ENCODE data around the gene TMEM208.

The TMEM208 gene

DNA sequence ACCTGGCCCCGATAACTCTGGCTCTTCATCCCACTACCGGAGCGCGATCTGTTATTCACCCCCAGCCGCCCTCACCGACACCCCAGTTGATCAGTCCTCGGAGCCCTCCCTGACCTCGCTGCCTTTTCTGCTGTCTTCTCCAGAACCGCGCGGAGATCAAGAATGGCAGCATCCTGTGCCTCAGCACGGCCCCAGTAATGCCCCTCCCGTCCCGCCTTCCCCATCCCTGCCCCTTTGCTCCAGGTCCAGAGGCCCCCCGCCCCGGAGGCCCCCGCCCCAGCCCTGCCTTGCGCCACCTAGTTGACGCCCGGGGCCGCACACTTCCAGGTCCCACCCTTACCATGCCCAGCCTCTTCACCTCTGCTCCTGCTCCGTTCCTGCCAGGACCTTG is 27.1 kb upstream of the TMEM208 start:
- peaks cover 39 to 79% of the 10 kb centered on the region in 2 donors for H3K36me3 ChIP-seq (ENCODE audit: control insufficient read depth in 1 of 2, insufficient read depth in 2 of 2, low read length in 2 of 2)
- no peaks in the 10 kb centered on the region for H3K27me3 ChIP-seq (ENCODE audit: control insufficient read depth in 1 of 2, insufficient read depth in 2 of 2, low read length in 2 of 2)
- H3K9ac ChIP-seq (ENCODE audit: low read depth in 1 of 2, low read length in 2 of 2), result peak overlapping the region; percentile 50 to 54
- H3K9me3 ChIP-seq (ENCODE audit: control insufficient read depth in 1 of 2, low read length in 2 of 2), result no peaks in the 10 kb centered on the region
- peaks cover 14 to 22% of the 10 kb centered on the region in 2 donors for H3K4me1 ChIP-seq (ENCODE audit: control insufficient read depth in 1 of 2, insufficient read depth in 2 of 2, low read length in 2 of 2)
- H3K4me3 ChIP-seq (ENCODE audit: low read depth in 1 of 2, low read length in 2 of 2), result peak overlapping the region; percentile 53 to 73
- no peak overlapping the region for H3K27ac ChIP-seq (ENCODE audit: low read depth, low read length)

DNA sequence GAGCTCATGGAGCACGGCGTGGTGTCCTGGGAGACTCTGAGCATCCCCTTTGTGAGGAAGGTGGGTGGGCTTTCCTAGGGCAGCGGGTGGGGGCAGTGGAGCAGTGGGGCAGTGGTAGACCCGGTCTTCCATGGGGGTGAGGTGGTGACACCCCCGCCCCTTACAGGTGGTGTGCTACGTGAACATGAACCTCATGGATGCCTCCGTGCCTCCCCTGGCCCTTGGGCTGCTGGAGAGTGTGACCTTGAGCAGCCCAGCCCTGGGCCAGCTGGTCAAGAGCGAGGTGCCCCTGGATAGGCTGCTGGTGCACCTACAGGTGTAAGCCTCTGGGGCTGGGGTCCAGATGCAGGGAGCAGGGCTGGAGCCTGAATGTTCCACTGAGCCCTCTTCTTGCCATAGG is 26.4 kb upstream of the TMEM208 start:
- H3K27ac ChIP-seq (ENCODE audit: low read depth, low read length), result no peak overlapping the region
- H3K4me1 ChIP-seq (ENCODE audit: control insufficient read depth in 1 of 2, insufficient read depth in 2 of 2, low read length in 2 of 2), result peaks cover 14 to 22% of the 10 kb centered on the region in 2 donors
- H3K4me3 ChIP-seq (ENCODE audit: low read depth in 1 of 2, low read length in 2 of 2), result peak overlapping the region in 1 of 2 donors; percentile 53
- no peaks in the 10 kb centered on the region for H3K27me3 ChIP-seq (ENCODE audit: control insufficient read depth in 1 of 2, insufficient read depth in 2 of 2, low read length in 2 of 2)
- no peaks in the 10 kb centered on the region for H3K9me3 ChIP-seq (ENCODE audit: control insufficient read depth in 1 of 2, low read length in 2 of 2)
- peak overlapping the region in 1 of 2 donors; percentile 30 for H3K9ac ChIP-seq (ENCODE audit: low read depth in 1 of 2, low read length in 2 of 2)
- H3K36me3 ChIP-seq (ENCODE audit: control insufficient read depth in 1 of 2, insufficient read depth in 2 of 2, low read length in 2 of 2), result peaks cover 33 to 73% of the 10 kb centered on the region in 2 donors

DNA sequence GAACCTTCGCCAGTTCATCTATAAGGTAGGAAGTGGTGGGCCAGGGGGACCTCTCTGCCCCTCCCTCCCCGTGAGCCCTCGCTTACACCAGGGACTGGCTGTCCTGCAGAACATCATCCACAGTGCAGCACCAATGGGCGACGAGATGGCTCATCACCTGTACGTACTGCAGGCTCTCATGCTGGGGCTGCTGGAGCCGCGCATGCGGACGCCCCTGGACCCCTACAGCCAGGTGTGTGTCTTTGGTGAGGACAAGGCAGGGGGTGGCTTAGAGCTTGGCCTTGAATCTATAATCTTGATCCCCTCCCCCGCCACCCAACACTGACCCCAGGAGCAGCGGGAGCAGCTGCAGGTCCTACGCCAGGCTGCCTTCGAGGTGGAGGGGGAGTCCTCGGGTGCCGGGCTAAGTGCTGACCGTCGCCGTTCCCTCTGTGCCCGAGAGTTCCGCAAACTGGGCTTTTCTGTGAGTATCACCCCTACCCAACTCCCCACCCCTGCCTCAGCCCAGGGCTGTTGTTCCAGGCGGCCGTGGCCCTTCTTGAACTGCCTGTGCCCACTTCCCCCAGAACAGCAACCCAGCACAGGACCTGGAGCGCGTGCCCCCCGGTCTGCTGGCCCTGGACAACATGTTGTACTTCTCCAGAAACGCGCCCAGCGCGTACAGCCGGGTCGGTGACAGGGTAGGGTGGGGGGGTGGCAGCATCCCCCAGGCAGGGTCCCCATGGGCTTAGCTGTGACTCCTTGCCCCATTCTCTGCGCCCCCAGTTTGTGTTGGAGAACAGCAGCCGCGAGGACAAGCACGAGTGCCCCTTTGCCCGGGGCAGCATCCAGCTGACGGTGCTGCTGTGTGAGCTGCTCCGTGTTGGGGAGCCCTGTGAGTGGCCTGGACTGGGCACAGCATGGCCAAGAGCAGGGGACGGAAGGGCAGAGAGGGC is 25.3 kb upstream of the TMEM208 start:
- Histone ChIP-seq H3K4me1 (ENCODE audit: control insufficient read depth in 1 of 2, insufficient read depth in 2 of 2, low read length in 2 of 2) (peaks cover 14 to 18% of the 10 kb centered on the region in 2 donors), H3K36me3 (ENCODE audit: control insufficient read depth in 1 of 2, insufficient read depth in 2 of 2, low read length in 2 of 2) (peaks cover 21 to 61% of the 10 kb centered on the region in 2 donors), H3K9ac (ENCODE audit: low read depth in 1 of 2, low read length in 2 of 2) (no peak overlapping the region), H3K4me3 (ENCODE audit: low read depth in 1 of 2, low read length in 2 of 2) (no peak overlapping the region), H3K27ac (ENCODE audit: low read depth, low read length) (no peak overlapping the region), H3K27me3 (ENCODE audit: control insufficient read depth in 1 of 2, insufficient read depth in 2 of 2, low read length in 2 of 2) (no peaks in the 10 kb centered on the region), H3K9me3 (ENCODE audit: control insufficient read depth in 1 of 2, low read length in 2 of 2) (no peaks in the 10 kb centered on the region)

DNA sequence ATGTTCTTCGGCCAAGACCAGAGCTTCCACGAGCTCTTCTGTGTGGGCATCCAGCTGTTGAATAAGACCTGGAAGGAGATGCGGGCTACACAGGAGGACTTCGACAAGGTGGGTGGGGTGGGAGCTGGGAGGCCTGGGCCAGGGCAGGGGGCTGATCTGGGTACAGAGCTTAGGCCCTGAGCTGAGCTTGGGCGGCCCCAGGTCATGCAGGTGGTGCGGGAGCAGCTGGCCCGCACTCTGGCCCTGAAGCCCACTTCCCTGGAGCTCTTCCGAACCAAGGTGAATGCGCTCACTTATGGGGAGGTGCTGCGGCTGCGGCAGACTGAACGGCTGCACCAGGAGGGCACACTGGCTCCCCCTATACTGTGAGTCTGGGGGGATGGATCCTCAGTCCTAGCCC is 24.5 kb upstream of the TMEM208 start:
- Histone ChIP-seq H3K27me3 (ENCODE audit: control insufficient read depth in 1 of 2, insufficient read depth in 2 of 2, low read length in 2 of 2) (no peaks in the 10 kb centered on the region), H3K27ac (ENCODE audit: low read depth, low read length) (no peak overlapping the region), H3K9me3 (ENCODE audit: control insufficient read depth in 1 of 2, low read length in 2 of 2) (no peaks in the 10 kb centered on the region), H3K36me3 (ENCODE audit: control insufficient read depth in 1 of 2, insufficient read depth in 2 of 2, low read length in 2 of 2) (peaks cover 14 to 53% of the 10 kb centered on the region in 2 donors), H3K4me3 (ENCODE audit: low read depth in 1 of 2, low read length in 2 of 2) (no peak overlapping the region), H3K9ac (ENCODE audit: low read depth in 1 of 2, low read length in 2 of 2) (no peak overlapping the region), H3K4me1 (ENCODE audit: control insufficient read depth in 1 of 2, insufficient read depth in 2 of 2, low read length in 2 of 2) (peaks cover 13 to 18% of the 10 kb centered on the region in 2 donors)

DNA sequence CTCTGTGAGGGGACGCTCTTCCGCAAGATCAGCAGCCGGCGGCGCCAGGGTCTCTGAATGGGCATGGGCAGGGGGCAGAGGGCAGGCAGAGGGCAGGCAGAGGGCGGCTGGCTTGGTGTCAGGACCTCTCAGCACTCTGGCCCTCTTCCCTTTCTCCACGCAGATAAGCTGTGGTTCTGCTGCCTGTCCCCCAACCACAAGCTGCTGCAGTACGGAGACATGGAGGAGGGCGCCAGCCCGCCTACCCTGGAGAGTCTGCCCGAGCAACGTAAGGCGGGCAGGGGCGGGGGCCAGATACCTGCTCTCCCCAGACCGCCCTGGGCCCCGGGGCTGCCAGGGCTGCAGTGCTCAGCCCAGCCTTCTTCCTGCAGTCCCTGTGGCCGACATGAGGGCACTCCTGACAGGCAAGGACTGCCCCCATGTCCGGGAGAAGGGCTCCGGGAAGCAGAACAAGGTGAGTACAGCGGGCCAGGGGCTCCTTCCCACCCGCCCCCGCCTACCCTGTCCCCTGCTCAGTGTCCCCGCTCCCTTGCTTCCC is 23.9 kb upstream of the TMEM208 start:
- peaks cover 11 to 47% of the 10 kb centered on the region in 2 donors for H3K36me3 ChIP-seq (ENCODE audit: control insufficient read depth in 1 of 2, insufficient read depth in 2 of 2, low read length in 2 of 2)
- H3K27ac ChIP-seq (ENCODE audit: low read depth, low read length), result no peak overlapping the region
- H3K9ac ChIP-seq (ENCODE audit: low read depth in 1 of 2, low read length in 2 of 2), result no peak overlapping the region
- H3K27me3 ChIP-seq (ENCODE audit: control insufficient read depth in 1 of 2, insufficient read depth in 2 of 2, low read length in 2 of 2), result no peaks in the 10 kb centered on the region
- no peak overlapping the region for H3K4me3 ChIP-seq (ENCODE audit: low read depth in 1 of 2, low read length in 2 of 2)
- H3K4me1 ChIP-seq (ENCODE audit: control insufficient read depth in 1 of 2, insufficient read depth in 2 of 2, low read length in 2 of 2), result peaks cover 7 to 13% of the 10 kb centered on the region in 2 donors
- no peaks in the 10 kb centered on the region for H3K9me3 ChIP-seq (ENCODE audit: control insufficient read depth in 1 of 2, low read length in 2 of 2)

DNA sequence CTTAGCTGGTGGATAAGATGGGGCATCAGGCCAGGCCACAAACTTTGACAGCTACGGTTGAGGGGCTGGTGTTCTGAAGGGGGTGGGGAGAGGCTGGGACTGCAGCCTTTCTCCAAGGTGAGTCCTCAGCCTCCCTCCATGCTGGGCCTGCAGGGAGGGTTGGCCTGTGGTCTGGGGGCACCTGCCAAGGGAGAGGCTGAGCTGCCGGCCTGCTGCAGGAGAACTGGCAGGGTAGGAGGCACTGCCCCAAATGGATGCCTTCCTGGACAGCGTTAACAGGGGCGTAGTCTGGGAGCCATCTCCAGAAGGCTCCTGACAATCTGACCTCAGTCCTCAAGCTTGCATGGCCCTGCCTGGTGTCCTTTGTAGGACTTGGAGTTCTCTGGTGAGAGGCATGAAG is 22.9 kb upstream of the TMEM208 start:
- Histone ChIP-seq H3K27ac (ENCODE audit: low read depth, low read length) (no peak overlapping the region), H3K4me3 (ENCODE audit: low read depth in 1 of 2, low read length in 2 of 2) (no peak overlapping the region), H3K27me3 (ENCODE audit: control insufficient read depth in 1 of 2, insufficient read depth in 2 of 2, low read length in 2 of 2) (no peaks in the 10 kb centered on the region), H3K4me1 (ENCODE audit: control insufficient read depth in 1 of 2, insufficient read depth in 2 of 2, low read length in 2 of 2) (peaks cover 0 to 6% of the 10 kb centered on the region in 2 donors), H3K36me3 (ENCODE audit: control insufficient read depth in 1 of 2, insufficient read depth in 2 of 2, low read length in 2 of 2) (peaks cover 11 to 43% of the 10 kb centered on the region in 2 donors), H3K9me3 (ENCODE audit: control insufficient read depth in 1 of 2, low read length in 2 of 2) (no peaks in the 10 kb centered on the region), H3K9ac (ENCODE audit: low read depth in 1 of 2, low read length in 2 of 2) (no peak overlapping the region)

DNA sequence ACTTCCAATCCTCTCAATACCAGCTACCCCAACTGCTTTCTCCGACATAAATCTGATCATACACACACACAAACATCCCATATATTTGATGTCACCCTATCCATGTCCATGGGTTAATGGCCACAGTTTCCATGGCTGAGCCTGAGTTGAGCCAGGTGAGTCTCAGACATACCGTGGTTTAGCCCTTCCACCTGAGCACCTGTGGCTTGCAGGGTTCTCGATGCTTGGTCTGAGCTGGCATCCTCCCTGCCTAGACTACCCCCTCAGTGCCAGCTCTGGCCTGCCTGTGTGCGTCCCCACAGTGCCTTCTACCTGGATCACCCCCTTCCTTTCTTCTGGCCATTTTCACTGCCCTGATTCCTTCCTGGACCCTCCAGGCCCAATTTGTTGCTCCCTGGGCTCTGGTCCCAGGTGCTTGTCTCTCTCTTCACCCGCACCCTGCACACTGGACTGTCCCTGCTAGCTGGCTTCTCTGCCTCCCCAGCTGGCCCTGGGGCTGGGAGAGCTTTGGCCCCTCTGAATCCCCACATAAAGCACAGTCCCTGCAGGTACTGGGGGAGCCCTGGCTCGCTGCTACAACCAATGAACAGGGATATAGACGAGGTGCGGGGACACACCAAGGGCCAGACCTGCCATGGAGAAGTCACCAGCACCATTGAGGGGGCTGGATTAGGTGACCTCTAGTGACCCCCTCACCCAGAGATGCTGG is 20.6 kb upstream of the TMEM208 start:
- Histone ChIP-seq H3K4me1 (ENCODE audit: control insufficient read depth in 1 of 2, insufficient read depth in 2 of 2, low read length in 2 of 2) (no peaks in the 10 kb centered on the region), H3K9me3 (ENCODE audit: control insufficient read depth in 1 of 2, low read length in 2 of 2) (no peaks in the 10 kb centered on the region), H3K27ac (ENCODE audit: low read depth, low read length) (no peak overlapping the region), H3K4me3 (ENCODE audit: low read depth in 1 of 2, low read length in 2 of 2) (no peak overlapping the region), H3K9ac (ENCODE audit: low read depth in 1 of 2, low read length in 2 of 2) (no peak overlapping the region), H3K27me3 (ENCODE audit: control insufficient read depth in 1 of 2, insufficient read depth in 2 of 2, low read length in 2 of 2) (no peaks in the 10 kb centered on the region), H3K36me3 (ENCODE audit: control insufficient read depth in 1 of 2, insufficient read depth in 2 of 2, low read length in 2 of 2) (peaks cover 6 to 32% of the 10 kb centered on the region in 2 donors)

DNA sequence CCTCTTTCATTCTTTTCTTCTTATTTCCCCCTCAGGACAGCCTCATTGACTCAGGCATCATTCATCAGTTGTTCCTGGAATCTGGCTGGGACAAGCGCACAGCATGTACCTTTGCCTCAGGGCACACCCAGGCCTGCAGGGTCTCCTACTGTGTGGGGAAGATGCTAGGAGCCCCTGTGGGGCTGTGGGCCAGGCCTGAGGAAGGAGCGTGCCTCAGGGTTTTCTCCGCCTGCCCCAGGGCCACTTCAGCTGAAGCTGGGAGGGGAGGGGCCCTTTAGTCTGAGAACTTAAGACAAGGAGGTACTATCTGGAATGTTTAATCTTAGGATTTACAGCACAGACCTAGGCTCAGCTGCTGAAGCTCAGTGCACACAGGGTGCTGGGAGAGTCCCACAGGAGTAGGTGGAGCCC is 20.1 kb upstream of the TMEM208 start:
- no peak overlapping the region for H3K4me3 ChIP-seq (ENCODE audit: low read depth in 1 of 2, low read length in 2 of 2)
- H3K9ac ChIP-seq (ENCODE audit: low read depth in 1 of 2, low read length in 2 of 2), result no peak overlapping the region
- no peaks in the 10 kb centered on the region for H3K9me3 ChIP-seq (ENCODE audit: control insufficient read depth in 1 of 2, low read length in 2 of 2)
- no peaks in the 10 kb centered on the region for H3K4me1 ChIP-seq (ENCODE audit: control insufficient read depth in 1 of 2, insufficient read depth in 2 of 2, low read length in 2 of 2)
- peaks cover 3 to 27% of the 10 kb centered on the region in 2 donors for H3K36me3 ChIP-seq (ENCODE audit: control insufficient read depth in 1 of 2, insufficient read depth in 2 of 2, low read length in 2 of 2)
- no peaks in the 10 kb centered on the region for H3K27me3 ChIP-seq (ENCODE audit: control insufficient read depth in 1 of 2, insufficient read depth in 2 of 2, low read length in 2 of 2)
- no peak overlapping the region for H3K27ac ChIP-seq (ENCODE audit: low read depth, low read length)

DNA sequence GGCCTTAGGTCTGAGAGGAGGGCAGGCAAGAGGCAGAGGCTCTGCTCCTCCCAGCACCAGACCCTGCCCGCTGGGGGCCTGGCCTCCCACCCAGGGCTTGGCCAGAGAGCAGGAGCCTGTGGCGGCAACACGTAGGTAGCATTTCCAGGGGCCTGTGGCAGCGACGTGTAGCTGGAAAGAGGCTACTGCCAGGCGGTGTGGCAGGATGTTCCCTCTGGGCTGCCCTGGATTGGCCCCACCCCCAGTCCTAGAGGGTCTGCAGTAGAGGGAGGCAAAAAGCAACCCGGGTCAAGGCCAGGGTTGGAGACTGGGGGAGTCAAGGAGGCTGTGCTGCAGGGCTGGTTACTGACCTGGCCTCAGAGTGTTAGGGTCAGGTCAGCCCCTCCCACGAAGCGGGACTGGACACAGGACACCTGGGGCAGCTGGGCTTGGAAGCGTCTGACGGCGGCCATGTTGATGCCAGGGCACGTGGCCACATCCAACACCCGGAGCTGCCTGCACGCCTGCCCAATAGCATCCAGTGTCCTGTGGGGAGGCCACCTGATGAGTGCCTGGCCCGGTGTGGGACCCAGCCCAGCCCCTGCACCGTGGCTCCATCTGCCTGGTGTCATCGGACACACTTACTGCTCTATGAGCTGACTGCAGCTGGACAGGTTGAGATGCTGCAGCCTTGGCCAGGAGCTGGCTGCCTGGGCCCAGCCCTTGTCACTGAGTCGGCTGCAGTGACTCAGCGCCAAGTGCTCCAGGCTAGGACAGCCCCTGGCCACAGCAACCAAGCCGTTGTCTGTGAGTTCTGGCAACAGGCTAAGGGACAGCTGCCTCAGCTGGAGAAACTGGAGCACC is 19.5 kb upstream of the TMEM208 start:
- H3K9ac ChIP-seq (ENCODE audit: low read depth in 1 of 2, low read length in 2 of 2), result no peak overlapping the region
- no peak overlapping the region for H3K27ac ChIP-seq (ENCODE audit: low read depth, low read length)
- no peaks in the 10 kb centered on the region for H3K27me3 ChIP-seq (ENCODE audit: control insufficient read depth in 1 of 2, insufficient read depth in 2 of 2, low read length in 2 of 2)
- no peak overlapping the region for H3K4me3 ChIP-seq (ENCODE audit: low read depth in 1 of 2, low read length in 2 of 2)
- no peaks in the 10 kb centered on the region for H3K9me3 ChIP-seq (ENCODE audit: control insufficient read depth in 1 of 2, low read length in 2 of 2)
- peaks cover 3 to 20% of the 10 kb centered on the region in 2 donors for H3K36me3 ChIP-seq (ENCODE audit: control insufficient read depth in 1 of 2, insufficient read depth in 2 of 2, low read length in 2 of 2)
- no peaks in the 10 kb centered on the region for H3K4me1 ChIP-seq (ENCODE audit: control insufficient read depth in 1 of 2, insufficient read depth in 2 of 2, low read length in 2 of 2)

All from duodenal mucosa (tissue), 2 donors.